GM19025 (cell line): ENCODE measurements around the gene TUSC7.

Source experiments
- ATAC-seq: cut with Tn5 transposase; IDR thresholded peaks from one replicate; pipeline ENCODE4 v1.9.1; 2021; ENCODE audit warnings: mild to moderate bottlenecking, low read depth, moderate library complexity; ENCODE audit not compliant: unreplicated experiment

Gene TUSC7

GRCh38 chr3:116709479-116709878 lies at the start of gene TUSC7:
TUSC7 (plus strand) TSS chr3:116709779.
- no peak for ATAC-seq

- ATAC-seq: no peak
Measured at GRCh38 chr3:116661196-116661595, 48.4 kb upstream of the TUSC7 start.

- no peak for ATAC-seq
Measured at GRCh38 chr3:116663161-116664110, 46.1 kb upstream of the TUSC7 start.

- no peak for ATAC-seq
Measured at GRCh38 chr3:116667324-116667723, 42.3 kb upstream of the TUSC7 start.

- no peak for ATAC-seq
Measured at GRCh38 chr3:116667791-116668190, 41.8 kb upstream of the TUSC7 start.

- no peak for ATAC-seq
Measured at GRCh38 chr3:116669576-116669975, 40.0 kb upstream of the TUSC7 start.

- ATAC-seq: no peak
Measured at GRCh38 chr3:116671151-116671550, 38.4 kb upstream of the TUSC7 start.

- ATAC-seq: no peak
Measured at GRCh38 chr3:116678853-116679252, 30.7 kb upstream of the TUSC7 start.

- no peak for ATAC-seq
Measured at GRCh38 chr3:116691041-116691440, 18.5 kb upstream of the TUSC7 start.

GRCh38 chr3:116701070-116701469 lies 8.5 kb upstream of the TUSC7 start:
- no peak for ATAC-seq

GRCh38 chr3:116702334-116702733 lies 7.2 kb upstream of the TUSC7 start:
- ATAC-seq: no peak

- no peak for ATAC-seq
Measured at GRCh38 chr3:116707531-116707930, 2.0 kb upstream of the TUSC7 start.

GRCh38 chr3:116716490-116716889 lies 6.9 kb downstream of the TUSC7 start:
- ATAC-seq: no peak

- ATAC-seq: no peak
Measured at GRCh38 chr3:116717566-116717965, 8.0 kb downstream of the TUSC7 start.

- ATAC-seq: no peak
Measured at GRCh38 chr3:116728454-116728853, 18.9 kb downstream of the TUSC7 start.

GRCh38 chr3:116734243-116734642 lies 24.7 kb downstream of the TUSC7 start:
- ATAC-seq: no peak

- no peak for ATAC-seq
Measured at GRCh38 chr3:116739678-116740077, 30.1 kb downstream of the TUSC7 start.

GRCh38 chr3:116740293-116740692 lies 30.7 kb downstream of the TUSC7 start:
- no peak for ATAC-seq

GRCh38 chr3:116741467-116741866 lies 31.9 kb downstream of the TUSC7 start:
- no peak for ATAC-seq

- ATAC-seq: no peak
Measured at GRCh38 chr3:116743062-116743461, 33.5 kb downstream of the TUSC7 start.

- ATAC-seq: no peak
Measured at GRCh38 chr3:116749388-116749787, 39.8 kb downstream of the TUSC7 start.

- ATAC-seq: no peak
Measured at GRCh38 chr3:116757315-116757714, 47.7 kb downstream of the TUSC7 start.
